PC-3 (cell line): ENCODE results near the gene PROKR1. TPM values are rescaled to one million over a fixed set of nuclear protein-coding genes. Genes with fewer than 3 reads are reported as not detected.
"Not testable (repeated sequence)": the region's sequence is repeated elsewhere in the genome, so short reads cannot be mapped to it uniquely, and the experiment has no call there.

ENCODE experiments used
- ATAC-seq: fragments of 200-7000 bp; cut with Tn5 transposase; 2 replicates; pipeline ENCODE4 v1.9.1; 2020; ENCODE audit warnings: mild to moderate bottlenecking, moderate library complexity
- BruUV-seq: library from RNA; stranded (reverse); fragments of 400-500 nt; replicated peaks from 2 replicates; lab custom pipeline; 2021; lab: Mats Ljungman, UMichigan
- CTCF ChIA-PET: fragments of 300-600 bp; sonication (Branson Sonifier 250); formaldehyde crosslinking; loops from one replicate; lab custom pipeline; 2022; ENCODE audit warnings: antibody characterized with exemption; lab: Charles Lee
- POLR2A ChIA-PET: fragments of 300-600 bp; sonication (Branson Sonifier 250); formaldehyde crosslinking; loops from one replicate; lab custom pipeline; 2022; ENCODE audit warnings: antibody characterized with exemption; ENCODE audit not compliant: unreplicated experiment; lab: Charles Lee
- DNase-seq: peaks from one replicate; pipeline ENCODE4 v3.0.0-alpha.2; 2015
- H2AFZ ChIP-seq: fragments of 300-600 bp; sonication (generic); 2 replicates; pipeline ENCODE4 v1.6.0; 2016; ENCODE audit warnings: antibody characterized with exemption, low read length
- H3F3A ChIP-seq: fragments of 300-600 bp; sonication (generic); one replicate; pipeline ENCODE4 v1.6.0; 2017; ENCODE audit warnings: antibody characterized with exemption, low read length, control low read depth, mild to moderate bottlenecking; ENCODE audit not compliant: unreplicated experiment
- H3K27ac ChIP-seq: fragments of 300-600 bp; sonication (generic); 2 replicates; pipeline ENCODE4 v1.5.1; 2016; ENCODE audit warnings: mild to moderate bottlenecking, low read length
- H3K27me3 ChIP-seq: fragments of 300-600 bp; sonication (generic); 2 replicates; pipeline ENCODE4 v1.6.1; 2016; ENCODE audit warnings: low read length, mixed read lengths
- H3K36me3 ChIP-seq: fragments of 300-600 bp; sonication (generic); 2 replicates; pipeline ENCODE4 v1.6.1; 2016; ENCODE audit warnings: low read depth, mixed run types, low read length, mixed read lengths
- H3K4me1 ChIP-seq: fragments of 300-600 bp; sonication (generic); 2 replicates; pipeline ENCODE4 v1.5.1; 2016; ENCODE audit warnings: low read length; ENCODE audit not compliant: insufficient read depth
- H3K4me2 ChIP-seq: fragments of 300-600 bp; sonication (generic); 2 replicates; pipeline ENCODE4 v1.6.0; 2016; ENCODE audit warnings: low read length
- H3K4me3 ChIP-seq: fragments of 300-600 bp; sonication (generic); 2 replicates; pipeline ENCODE4 v1.5.1; 2016; ENCODE audit warnings: mild to moderate bottlenecking, low read length, mixed read lengths
- H3K79me2 ChIP-seq: fragments of 300-600 bp; sonication (generic); 2 replicates; pipeline ENCODE4 v1.6.1; 2017; ENCODE audit warnings: low read length, mixed read lengths
- H3K9ac ChIP-seq: fragments of 300-600 bp; sonication (generic); 2 replicates; pipeline ENCODE4 v1.6.0; 2016; ENCODE audit warnings: mild to moderate bottlenecking, low read length
- H3K9me2 ChIP-seq: fragments of 300-600 bp; sonication (generic); replicated peaks from 2 replicates; pipeline ENCODE4 v1.6.1; 2016; ENCODE audit warnings: mixed run types, low read length, mixed read lengths
- H3K9me3 ChIP-seq: fragments of 300-600 bp; sonication (generic); 2 replicates; pipeline ENCODE4 v1.6.1; 2016; ENCODE audit warnings: low read length, mixed read lengths
- H4K20me1 ChIP-seq: fragments of 300-600 bp; sonication (generic); 2 replicates; pipeline ENCODE4 v1.6.1; 2016; ENCODE audit warnings: low read length, mixed read lengths
- CTCF ChIP-seq: fragments of 300-600 bp; sonication (generic); conservative IDR thresholded peaks from 2 replicates; pipeline ENCODE4 v1.5.1; 2017; ENCODE audit warnings: antibody characterized with exemption, low read depth, mild to moderate bottlenecking, low read length
- EZH2 ChIP-seq: fragments of 300-600 bp; sonication (generic); IDR thresholded peaks from one replicate; pipeline ENCODE4 v1.6.1; 2017; ENCODE audit warnings: antibody characterized with exemption, mild to moderate bottlenecking, low read length; ENCODE audit not compliant: unreplicated experiment
- EZH2phosphoT487 ChIP-seq: fragments of 300-600 bp; sonication (generic); IDR thresholded peaks from 2 replicates; pipeline ENCODE4 v1.6.1; 2018; ENCODE audit warnings: mild to moderate bottlenecking, antibody characterized with exemption, low read length, borderline replicate concordance
- intact Hi-C: fragments of 100-400 bp; cut with micrococcal nuclease; formaldehyde crosslinking; loops from 2 replicates; pipeline ENCODE4 v1.9.0; 2023
- total RNA-seq: library from RNA; depleted of rRNA; stranded (reverse); fragments of >200 nt; gene quantifications from 2 replicates; pipeline ENCODE4 v1.2.3, GENCODE V29; 2014

The PROKR1 gene
- total RNA-seq, 1 experiment from 2014 or later = 0.26 TPM

- ChIA-PET CTCF (no interaction called here), POLR2A (no interaction called here)
- no peak for DNase-seq
- Histone ChIP-seq H3K4me3 (no peak overlapping the region), H3K36me3 (no peaks in the 10 kb centered on the region), H3K27ac (no peak overlapping the region), H3K9me2 (no peaks in the 10 kb centered on the region), H3K9ac (no peak overlapping the region), H3K4me1 (no peaks in the 10 kb centered on the region), H3K4me2 (no peak overlapping the region), H3F3A (no peaks in the 10 kb centered on the region), H4K20me1 (no peaks in the 10 kb centered on the region), H2AFZ (no peak overlapping the region), H3K9me3 (no peaks in the 10 kb centered on the region), H3K27me3 (no peaks in the 10 kb centered on the region), H3K79me2 (no peaks in the 10 kb centered on the region)
- ATAC-seq = no peak
- no TSS peak for BruUV-seq
- no peak for TF ChIP-seq EZH2phosphoT487
- TF ChIP-seq EZH2 = no peak
- no peak for TF ChIP-seq CTCF
- intact Hi-C loops = no loop called here
These were observed 28.6 kb downstream of the PROKR1 start for GRCh38 chr2:68671961-68672360.

- Histone ChIP-seq H3K27me3 (no peaks in the 10 kb centered on the region), H3K4me3 (no peak overlapping the region), H3K36me3 (no peaks in the 10 kb centered on the region), H3K9ac (no peak overlapping the region), H3K9me3 (no peaks in the 10 kb centered on the region), H4K20me1 (no peaks in the 10 kb centered on the region), H3F3A (no peaks in the 10 kb centered on the region), H3K4me2 (no peak overlapping the region), H3K4me1 (no peaks in the 10 kb centered on the region), H2AFZ (no peak overlapping the region), H3K9me2 (no peaks in the 10 kb centered on the region), H3K79me2 (no peaks in the 10 kb centered on the region), H3K27ac (no peak overlapping the region)
- ATAC-seq (no peak), DNase-seq (no peak)
- TF ChIP-seq EZH2 (no peak), CTCF (no peak), EZH2phosphoT487 (no peak)
- ChIA-PET CTCF (no interaction called here), POLR2A (no interaction called here)
- no TSS peak for BruUV-seq
- intact Hi-C loops = no loop called here
These were observed 30.3 kb downstream of the PROKR1 start for GRCh38 chr2:68673631-68674030.

- no peaks in the 10 kb centered on the region for H3K79me2 ChIP-seq
- no peaks in the 10 kb centered on the region for H3K9me3 ChIP-seq
- H2AFZ ChIP-seq = no peak overlapping the region
- H3K27ac ChIP-seq = no peak overlapping the region
- H3K9me2 ChIP-seq = no peaks in the 10 kb centered on the region
- no peak overlapping the region for H3K9ac ChIP-seq
- DNase-seq = no peak
- intact Hi-C loops = no loop called here
- no peaks in the 10 kb centered on the region for H3K27me3 ChIP-seq
- ChIA-PET POLR2A (no interaction called here), CTCF (no interaction called here)
- H3F3A ChIP-seq = no peaks in the 10 kb centered on the region
- no peak overlapping the region for H3K4me3 ChIP-seq
- no peaks in the 10 kb centered on the region for H4K20me1 ChIP-seq
- TF ChIP-seq EZH2 (no peak), EZH2phosphoT487 (no peak), CTCF (no peak)
- no peaks in the 10 kb centered on the region for H3K36me3 ChIP-seq
- no peak for ATAC-seq
- BruUV-seq = no TSS peak
- no peaks in the 10 kb centered on the region for H3K4me1 ChIP-seq
- no peak overlapping the region for H3K4me2 ChIP-seq
These were observed 32.1 kb downstream of the PROKR1 start for GRCh38 chr2:68675470-68675869.

GRCh38 chr2:68677837-68678236 lies 34.5 kb downstream of the PROKR1 start:
- H3F3A ChIP-seq, H4K20me1 ChIP-seq, H3K9ac ChIP-seq, H3K79me2 ChIP-seq, DNase-seq, H3K4me2 ChIP-seq, intact Hi-C loops, H3K4me1 ChIP-seq, ATAC-seq, H3K36me3 ChIP-seq, BruUV-seq, H3K27ac ChIP-seq, H3K27me3 ChIP-seq, CTCF ChIA-PET, H3K9me2 ChIP-seq, H2AFZ ChIP-seq, H3K4me3 ChIP-seq, POLR2A ChIA-PET, H3K9me3 ChIP-seq: not testable (repeated sequence)
